NCI-H460 (cell line): Measurements from ENCODE around the gene AOPEP. TPM values are rescaled to one million over a fixed set of nuclear protein-coding genes. Genes with fewer than 3 reads are reported as not detected.
A peak's percentile ranks its signal among the peaks of the same experiment; 100 is the strongest.
"Not testable (repeated sequence)": the region's sequence is repeated elsewhere in the genome, so short reads cannot be mapped to it uniquely, and the experiment has no call there.

Experiments
- DNase-seq: peaks from one replicate; pipeline ENCODE4 v3.0.0-alpha.2; 2016; ENCODE audit warnings: low read depth; ENCODE audit errors: extremely low read depth
- total RNA-seq: library from RNA; depleted of rRNA; stranded (reverse); fragments of >200 nt; shearing (Covaris generic); gene quantifications from 2 replicates; pipeline ENCODE4 v1.2.3, GENCODE V29; 2014

Gene AOPEP
- total RNA-seq, 1 experiment from 2014 or later = 27.0 TPM

DNA sequence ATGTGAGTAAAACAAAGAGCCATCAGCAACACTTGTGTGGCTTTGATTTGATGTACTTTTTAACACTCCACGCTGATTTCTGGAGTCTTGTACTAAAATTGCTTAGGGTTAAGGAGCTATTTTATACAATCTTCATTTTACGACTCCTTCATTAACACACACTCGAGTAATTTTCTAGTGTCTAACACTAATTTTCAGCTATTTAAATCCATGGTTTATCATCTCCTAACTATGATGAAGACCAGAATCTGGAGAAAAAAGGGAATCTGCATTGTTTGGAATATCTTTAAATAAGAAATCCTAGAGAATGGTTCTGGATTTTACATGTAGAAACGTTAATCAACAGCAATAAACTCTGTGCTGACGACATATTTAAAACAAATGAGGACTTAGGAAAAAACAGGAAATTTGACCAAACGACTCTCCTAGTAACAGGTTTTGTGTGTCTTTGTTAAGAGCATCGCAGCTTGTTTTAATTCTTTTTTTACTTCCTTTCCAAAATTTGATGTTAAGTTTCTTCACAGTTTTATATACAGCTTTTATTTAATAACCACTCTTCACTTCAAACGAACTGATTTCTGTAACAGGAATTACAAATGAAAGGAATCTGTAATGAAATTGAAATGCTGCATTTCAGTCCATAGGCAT lies 138.5 kb downstream of the AOPEP start:
- DNase-seq = peak; percentile 15

DNA sequence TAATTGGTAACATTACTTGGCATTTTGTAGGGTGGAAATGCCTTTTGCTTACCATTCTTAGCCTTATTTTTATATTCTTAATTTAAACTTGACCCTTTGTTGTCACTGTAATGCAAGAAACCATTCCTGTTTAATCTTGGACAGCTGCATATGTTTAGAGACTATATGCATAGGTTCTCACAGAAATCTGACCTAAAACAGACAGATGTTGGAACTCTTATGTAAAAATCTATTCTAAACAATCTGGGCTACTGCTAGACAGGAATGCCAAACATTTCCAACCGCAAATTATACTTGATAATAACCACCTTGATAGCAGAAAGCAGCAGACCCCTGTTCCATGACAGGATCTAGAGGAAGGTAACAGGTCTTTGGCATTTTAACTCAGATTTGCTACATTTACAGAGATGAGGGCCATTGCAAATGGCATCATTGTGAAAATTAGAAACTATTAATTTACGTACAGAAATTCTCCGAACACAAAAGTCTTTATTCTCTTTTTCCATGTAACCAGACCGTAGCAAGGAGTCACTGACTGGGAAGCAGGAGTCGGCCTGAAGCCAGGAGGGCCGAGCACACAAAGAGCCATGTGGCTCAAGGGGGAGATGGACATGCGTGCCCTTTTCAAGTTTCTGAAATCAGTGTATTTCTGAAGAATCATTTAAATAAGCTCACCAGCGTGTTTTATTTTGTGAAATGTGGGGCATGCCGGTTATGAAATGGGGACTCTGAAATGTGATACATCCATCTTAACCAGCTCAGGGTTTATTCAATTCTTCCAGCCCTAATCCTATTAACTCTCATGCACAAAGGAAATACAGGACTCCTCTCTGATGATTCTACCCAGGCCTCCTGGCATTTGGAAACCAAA lies 139.3 kb downstream of the AOPEP start:
- DNase-seq = peak; percentile 39

DNA sequence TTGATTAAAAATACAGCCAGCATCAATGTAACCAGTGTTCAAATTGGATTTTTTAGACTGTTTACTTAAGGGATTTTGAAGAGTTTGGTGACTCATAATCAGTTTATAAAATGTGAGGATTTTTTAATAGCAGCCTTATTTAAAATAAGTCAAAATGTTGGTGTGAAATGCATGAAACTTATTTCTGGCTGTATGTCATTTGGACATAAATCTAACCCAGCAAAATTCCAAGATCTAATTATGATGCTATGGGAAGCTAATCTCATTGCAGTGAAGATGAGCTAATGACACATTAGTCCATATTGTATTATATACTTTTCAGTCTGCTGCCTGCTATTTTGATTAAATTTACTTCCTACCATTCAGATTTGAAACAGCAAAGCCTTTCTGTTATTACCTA lies 140.3 kb downstream of the AOPEP start:
- DNase-seq = no peak

DNA sequence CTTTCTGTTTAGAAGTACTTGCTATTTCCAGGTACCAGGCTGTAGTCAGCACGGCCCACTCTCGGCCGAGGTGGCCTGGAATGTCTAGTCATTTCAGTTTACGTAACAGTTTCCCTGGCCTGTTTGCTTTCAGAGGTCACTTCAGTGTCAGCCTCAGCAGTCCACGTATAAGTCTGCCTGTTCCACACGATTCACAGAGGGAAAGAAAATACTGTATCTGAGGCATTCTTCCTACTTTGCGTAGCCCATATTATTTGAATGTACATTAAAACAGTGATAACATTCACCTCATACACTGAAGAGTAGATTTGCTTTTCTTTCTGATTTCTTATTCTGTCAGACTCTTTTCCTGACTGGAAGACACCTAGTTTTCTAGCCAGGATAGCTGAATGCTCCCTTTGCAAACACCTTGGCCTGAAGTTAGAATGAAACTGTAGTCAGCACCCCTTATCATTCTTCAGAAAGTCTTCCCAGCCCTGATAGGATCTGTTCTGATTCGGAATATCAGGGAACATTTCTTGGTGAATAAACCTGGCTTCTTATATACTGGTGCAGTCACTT lies 140.9 kb downstream of the AOPEP start:
- DNase-seq = peak; percentile 86

DNA sequence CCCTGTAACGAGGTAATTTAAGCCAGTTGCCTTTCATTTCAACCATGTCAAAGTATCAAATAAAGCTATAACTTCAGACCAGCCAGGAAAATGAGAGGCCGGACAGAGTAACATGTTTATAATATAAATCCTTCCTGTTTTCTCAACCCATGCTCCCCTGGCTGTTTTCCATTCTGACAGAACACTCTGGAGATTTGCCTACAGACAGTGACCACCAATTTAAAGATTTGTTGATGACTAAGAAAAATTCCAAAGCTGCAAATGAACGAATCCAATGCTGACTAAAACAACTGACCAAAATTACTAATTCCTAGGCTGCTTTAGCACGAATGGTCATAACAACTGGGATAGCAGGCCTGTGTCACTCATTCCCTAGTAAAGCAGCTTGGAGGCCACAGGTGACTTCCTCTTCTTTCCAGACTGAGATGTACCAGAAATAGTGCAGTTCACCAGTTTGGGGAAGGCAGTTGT lies 141.4 kb downstream of the AOPEP start:
- peak; percentile 46 for DNase-seq

DNA sequence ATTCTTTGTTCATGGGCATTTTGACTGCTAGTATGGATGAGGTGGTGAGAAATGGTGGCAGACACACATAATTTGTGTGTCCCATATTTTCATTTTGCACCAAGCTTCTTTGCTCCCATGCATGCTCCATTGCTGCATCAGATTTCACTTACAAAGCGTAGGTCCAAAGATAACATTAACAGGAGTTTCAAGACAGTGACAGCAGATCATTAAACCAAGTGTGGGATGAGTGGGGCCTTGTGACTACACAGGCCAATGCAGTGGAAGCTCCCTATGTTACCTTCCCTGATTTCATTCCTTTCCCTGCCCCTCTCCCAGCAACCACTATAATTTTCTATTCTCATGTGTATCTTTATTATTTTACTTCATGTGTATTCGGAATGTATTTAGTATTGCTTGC lies 142.0 kb downstream of the AOPEP start:
- no peak for DNase-seq

DNA sequence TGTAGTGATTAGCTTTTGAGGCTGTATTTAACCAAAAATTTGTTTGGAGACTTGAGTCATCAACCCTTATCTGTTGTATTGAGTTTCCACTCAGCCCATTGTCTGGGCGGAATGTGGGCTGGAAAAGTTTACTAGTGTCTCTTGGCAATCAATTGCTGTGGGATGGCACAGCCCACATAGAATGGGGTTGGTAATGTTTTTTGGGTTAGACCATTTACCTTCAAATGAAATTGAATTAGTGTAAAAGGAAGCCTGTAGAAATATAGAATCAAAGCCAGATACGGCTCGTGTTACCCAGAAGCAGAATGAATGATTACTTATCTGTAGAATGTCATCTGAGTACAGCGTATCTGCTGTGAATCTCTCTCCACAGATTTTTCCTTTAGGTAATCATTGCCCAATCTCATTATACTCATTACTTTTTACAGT lies 142.9 kb downstream of the AOPEP start:
- no peak for DNase-seq

DNA sequence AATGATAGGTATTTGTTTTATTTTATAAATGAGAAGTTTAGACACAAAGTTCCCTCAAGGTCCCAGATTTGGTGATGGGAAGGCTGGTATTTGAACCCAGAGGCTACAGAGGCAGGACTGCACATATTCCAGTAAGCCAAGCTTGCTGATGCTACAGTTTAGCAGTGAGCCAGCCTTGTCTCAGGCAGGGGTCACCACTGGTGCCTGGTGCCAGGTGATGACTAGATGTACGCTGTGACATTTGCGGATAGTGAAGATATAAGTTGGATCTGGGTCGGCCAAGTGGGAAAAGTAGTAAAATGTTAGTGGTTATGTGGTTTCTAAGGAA lies 143.9 kb downstream of the AOPEP start:
- DNase-seq = no peak

DNA sequence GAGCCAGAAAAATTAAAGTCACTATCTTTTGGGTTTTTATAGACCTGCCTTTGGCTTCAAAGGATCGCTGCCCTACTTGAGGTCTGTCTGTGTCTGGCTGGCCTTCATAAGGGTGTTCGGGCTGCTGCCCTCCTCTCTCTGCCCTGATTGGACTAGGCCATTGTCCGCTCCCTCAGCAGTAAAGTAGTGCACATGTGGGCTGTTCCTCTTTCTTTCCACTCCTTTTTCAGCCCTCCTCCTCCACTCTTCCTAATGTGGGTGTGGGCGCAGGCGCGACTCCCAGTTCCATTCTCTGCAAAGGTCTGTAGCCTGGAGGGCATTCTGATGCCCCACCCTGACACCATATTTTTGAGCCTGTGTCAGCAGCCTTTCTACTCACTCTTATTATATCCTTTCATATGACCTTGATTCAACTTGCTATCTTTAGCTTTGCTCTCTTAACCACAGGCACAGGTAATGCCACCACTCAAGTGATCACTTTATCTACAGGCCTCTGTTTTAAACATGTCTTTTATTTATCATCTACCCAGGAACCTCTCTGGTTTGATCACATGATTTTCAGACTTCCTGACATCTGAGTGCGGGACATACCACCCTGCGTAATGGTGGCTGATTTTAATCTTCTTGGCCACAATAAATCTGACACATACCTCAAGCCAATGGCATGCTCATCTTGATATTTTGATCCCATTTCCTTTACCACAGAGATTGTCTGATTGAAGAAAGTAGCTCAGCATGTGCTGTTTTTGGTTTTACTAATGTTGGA lies 144.5 kb downstream of the AOPEP start:
- DNase-seq = no peak

DNA sequence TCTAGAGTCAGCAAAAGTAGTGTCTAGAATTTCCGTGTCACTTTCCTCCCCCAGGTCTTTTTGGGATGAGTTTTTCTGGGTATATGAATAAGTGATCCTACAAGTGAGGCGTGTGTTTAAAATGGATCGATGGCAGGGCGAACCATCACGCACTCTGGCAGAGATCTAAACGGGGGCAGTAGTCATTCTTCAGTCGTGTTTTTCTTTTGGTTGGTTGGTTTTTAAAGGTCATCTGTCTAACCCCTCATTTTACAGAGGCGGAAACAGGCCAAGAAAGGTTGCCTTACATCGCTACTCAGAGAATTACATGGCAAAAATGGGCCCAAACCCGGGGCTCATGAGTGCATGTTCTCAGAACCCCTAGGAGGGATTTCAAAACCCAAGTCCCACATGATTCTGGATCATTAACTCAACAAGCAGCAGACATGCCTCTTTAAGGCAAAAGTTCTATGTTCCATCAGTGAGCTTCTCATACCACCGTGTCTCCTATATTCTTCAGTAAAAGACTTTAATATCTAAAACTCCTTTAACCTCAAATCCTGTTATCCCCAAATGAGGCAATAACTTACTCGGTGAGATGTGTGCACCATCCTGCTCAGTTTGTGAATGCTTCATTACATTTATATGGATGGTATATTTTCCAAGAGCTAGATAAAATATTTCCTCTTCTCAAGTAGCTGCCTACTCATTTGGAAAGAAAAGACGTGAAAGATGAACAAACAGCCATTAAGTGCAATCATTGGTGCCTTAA lies 145.8 kb downstream of the AOPEP start:
- DNase-seq = no peak

DNA sequence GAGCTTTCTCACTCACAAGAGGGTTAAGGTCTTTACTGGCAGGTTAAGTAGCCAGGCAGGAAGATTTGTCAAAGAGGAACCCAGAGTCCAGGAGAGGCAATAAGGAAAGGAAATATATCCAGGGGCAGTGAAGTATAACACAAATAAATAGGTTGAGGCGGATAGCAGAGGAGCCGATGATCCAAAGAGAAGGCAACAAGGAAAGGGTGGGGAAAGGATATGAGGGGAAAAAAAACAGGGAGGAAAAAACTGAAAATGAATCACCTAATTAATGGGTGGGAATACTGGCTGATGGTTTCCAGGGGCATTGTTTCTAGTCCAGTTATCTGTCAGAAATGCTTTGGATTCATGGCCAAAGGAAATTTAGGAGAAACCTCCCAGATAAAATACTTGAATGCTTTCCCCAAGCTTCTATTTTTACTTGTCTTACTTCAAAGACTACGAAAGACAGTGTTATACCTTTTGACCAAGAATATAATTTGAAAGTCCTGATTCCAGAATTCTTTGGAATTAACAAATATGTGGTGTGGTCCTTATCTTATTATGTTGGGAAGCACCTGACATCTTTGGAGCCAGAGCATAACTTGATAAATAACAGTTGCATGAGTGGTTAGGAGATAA lies 146.5 kb downstream of the AOPEP start:
- DNase-seq = no peak

DNA sequence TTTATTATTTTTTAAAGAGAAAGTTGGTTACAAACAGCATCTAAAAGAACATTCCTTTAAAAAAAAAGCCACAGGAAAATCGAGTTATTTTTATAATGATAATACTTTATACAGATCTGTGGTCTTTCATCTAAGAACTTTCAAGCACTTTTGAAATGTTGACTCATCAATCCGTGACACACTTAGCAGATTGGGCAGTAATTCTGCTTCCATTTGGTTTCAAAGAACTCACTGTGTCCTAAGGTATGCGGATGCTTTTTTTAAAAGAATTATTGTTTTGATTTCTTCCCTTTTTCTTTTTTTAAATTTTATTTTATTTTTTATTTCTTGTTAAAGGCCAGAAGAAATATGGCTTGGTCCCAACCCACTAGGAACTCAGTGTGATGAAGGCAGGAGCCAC lies 147.8 kb downstream of the AOPEP start:
- no peak for DNase-seq

DNA sequence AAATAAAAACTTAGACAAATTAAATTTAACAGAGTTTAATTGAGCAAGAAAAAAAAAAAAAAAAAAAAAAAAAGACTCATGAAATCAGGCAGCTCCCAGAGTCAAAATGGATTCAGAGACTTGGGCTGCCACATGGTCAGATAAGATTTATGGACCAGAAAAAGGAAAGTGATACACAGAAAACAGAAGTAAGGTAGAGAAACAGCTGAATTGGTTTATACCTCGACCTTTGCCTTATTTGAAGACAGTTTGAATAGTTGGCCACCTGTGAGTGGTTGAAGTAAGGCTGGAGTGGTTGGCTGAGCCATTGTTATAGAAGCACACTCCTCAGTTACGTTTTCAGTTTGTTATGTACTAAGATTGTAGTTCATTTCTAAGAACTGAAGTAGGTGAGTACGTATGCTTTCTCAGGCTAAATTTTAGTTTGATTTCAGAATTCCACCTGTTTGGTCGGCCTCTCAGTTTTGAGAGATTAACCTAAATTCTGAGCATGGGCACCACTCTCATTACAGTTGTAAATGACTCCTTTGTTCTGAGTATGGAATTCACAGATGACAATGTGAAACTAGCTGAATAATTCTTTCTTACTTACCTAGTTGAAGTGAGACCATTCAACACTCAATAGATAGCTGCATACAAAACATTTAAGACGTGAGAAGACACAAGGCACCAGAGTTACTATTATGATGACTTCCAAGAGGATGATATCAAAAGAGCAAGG lies 149.0 kb downstream of the AOPEP start:
- no peak for DNase-seq

DNA sequence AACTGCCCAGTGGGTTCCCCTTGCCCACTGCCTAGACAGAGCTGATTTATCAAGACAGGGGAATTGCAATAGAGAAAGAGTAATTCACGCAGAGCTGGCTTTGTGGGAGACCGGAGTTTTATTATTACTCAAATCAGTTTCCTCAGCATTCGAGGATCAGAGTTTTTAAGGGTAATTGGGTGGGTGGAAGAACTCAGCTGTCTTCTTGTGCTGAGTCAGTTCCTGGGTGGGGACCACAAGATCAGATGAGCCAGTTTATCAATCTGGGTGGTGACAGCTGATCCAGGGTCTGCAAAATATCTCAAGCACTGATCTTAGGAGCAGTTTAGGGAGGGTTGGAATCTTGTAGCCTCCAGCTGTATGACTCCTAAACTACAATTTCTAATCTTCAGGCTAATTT lies 152.3 kb downstream of the AOPEP start:
- DNase-seq = not testable (repeated sequence)

DNA sequence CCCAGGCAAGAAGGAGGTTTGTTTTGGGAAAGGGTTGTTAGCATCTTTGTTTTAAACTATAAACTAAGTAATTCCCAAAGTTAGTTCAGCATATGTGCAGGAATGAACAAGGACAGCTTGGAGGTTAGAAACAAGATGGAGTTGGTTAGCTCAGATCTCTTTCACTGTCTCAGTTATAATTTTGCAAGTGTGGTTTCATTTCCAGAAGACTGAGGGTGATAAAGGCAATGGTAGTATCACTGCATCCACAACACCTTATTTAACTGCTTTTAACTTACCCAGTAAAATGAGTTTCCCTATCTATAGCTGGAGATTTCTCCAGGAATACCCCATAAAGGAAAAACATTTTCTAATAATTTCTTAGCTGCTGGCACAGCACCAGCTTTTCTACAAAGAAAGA lies 152.7 kb downstream of the AOPEP start:
- no peak for DNase-seq

DNA sequence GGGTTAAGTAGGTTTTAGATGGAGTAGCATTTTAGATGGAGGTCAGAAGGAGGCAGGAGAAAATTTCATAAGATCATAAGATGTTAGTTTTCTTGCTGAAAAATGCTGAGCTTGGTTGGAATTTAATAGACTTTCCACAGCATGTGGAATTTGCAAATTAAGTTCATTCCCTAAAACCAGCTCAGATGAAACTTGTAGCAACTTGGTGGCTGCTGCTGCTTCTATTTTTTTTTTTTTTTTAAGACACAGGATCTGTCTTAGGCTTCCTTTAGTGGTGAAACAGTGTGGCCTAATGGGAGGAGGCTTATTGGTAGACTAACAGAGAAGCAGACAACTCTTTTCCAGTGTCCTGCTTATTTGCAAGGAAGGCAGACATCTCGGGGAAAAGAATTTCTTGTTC lies 154.5 kb downstream of the AOPEP start:
- no peak for DNase-seq

DNA sequence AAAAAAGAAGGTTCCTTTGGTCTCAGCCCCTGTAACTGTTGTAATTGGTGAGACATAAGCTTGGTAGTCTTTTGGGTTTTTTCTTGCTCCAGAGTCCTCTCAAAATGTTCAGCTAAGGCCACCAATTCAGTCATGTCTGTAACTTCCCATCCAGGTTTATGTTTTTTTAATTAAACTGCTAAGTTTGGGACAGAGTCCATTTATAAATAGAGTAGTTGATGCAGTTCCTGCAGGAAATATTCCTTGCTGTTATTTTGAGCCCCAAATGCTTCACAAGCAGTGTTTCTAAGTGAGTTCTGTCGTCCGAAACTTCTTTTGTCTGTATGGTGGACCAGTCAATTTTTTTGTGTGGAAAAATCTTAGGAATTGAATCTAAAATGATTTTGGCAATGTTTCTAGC lies 155.0 kb downstream of the AOPEP start:
- no peak for DNase-seq

DNA sequence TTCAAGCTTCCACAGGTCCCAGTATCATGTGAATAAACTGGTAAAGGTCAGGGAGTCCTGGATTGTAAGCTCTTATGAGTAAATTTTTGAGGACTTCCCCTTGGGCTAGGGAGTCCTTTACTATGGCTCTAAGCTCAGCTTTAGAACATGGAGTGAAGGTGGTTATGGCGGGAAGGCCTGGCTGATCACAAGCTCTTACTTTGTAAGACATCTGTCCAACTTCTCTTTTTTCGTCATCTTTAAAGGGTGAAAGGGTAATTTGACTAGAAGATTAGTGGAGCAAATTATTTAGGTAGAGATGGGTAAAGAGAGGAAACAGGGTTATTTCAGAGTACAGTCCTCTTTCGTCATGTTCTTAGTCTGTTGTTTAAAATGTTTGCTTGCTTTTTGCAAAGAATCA lies 155.4 kb downstream of the AOPEP start:
- DNase-seq = no peak

DNA sequence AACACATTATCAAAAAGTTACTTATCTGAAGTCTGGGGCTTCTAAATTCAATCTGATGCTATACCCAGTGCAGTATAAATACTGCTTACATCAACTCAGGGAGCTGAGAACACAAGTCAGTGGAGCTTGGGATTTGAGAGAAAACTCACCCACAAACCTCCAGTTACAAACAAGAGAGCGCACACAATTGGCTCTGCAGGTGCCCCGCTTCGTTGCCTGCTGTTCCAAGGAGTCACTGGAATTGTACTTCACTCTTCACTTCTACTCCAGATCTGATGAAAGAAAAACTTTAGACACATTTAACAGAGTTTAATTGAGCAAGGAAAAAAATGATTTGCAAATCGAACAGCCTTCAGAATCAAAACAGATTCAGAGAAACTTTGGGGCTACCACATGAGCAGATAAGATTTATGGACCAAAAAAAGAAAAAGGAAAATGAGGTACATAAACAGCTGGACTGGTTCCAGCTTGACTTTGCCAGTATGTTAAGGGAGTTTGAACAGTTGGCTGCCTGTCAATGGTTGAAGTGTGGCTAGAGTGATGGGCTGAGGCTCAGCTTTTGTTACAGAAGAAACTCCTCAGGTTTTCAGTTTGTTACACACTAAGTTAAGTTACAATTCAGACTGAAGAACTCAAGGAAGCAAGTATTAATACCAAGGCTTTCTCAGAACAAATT lies 156.6 kb downstream of the AOPEP start:
- DNase-seq = no peak
